HCT116 (cell line): ENCODE measurements around the gene SENP8. TPM values are rescaled to one million over a fixed set of nuclear protein-coding genes. Genes with fewer than 3 reads are reported as not detected.

ENCODE experiments used
- ATAC-seq: fragments of 200-7000 bp; cut with Tn5 transposase; 2 replicates; pipeline ENCODE4 v1.9.1; 2020; ENCODE audit warnings: mild to moderate bottlenecking, moderate library complexity
- BruUV-seq: library from RNA; stranded (reverse); fragments of 400-500 nt; replicated peaks from 2 replicates; lab custom pipeline; 2021; lab: Mats Ljungman, UMichigan
- CTCF ChIA-PET: fragments of 300-600 bp; sonication (Branson Sonifier 250); formaldehyde crosslinking; loops from one replicate; lab custom pipeline; 2021; ENCODE audit warnings: antibody characterized with exemption; lab: Charles Lee
- POLR2A ChIA-PET: fragments of 300-600, 350-600 bp; sonication (Branson Sonifier 250); formaldehyde crosslinking; loops from one replicate; lab custom pipeline; 2021; ENCODE audit warnings: antibody characterized with exemption; lab: Charles Lee
- RAD21 ChIA-PET, 2 experiments: fragments of 300-600 bp; sonication (Branson Sonifier 250); formaldehyde crosslinking; loops; one replicate each; lab custom pipeline; 2023; ENCODE audit warnings: low total read pairs in 2 of 2; ENCODE audit not compliant: uncharacterized antibody in 2 of 2, unreplicated experiment in 2 of 2, low non-redundant PET in 1 of 2; lab: Charles Lee
- DNase-seq: peaks from one replicate; pipeline ENCODE4 v3.0.0-alpha.2; 2010; ENCODE audit warnings: low read depth, low spot score
- H2AFZ ChIP-seq: fragments of 200-600 bp; shearing (Covaris generic), sonication (generic); 2 replicates; pipeline ENCODE4 v1.6.1; 2017; ENCODE audit warnings: low read depth, mixed run types, mixed read lengths, antibody characterized with exemption, low read length; ENCODE audit not compliant: poor library complexity, severe bottlenecking
- H3K27ac ChIP-seq: 2 replicates; pipeline ENCODE4 v1.5.1; 2012; ENCODE audit warnings: low read depth, low read length
- H3K27me3 ChIP-seq: fragments of 200-600 bp; sonication (generic); 2 replicates; pipeline ENCODE4 v1.6.1; 2016; ENCODE audit warnings: mixed run types, low read length, mixed read lengths; ENCODE audit not compliant: insufficient read depth
- H3K36me3 ChIP-seq, 2 experiments: fragments of 200-500 bp in 1 of 2; fragments of 200-600 bp in 1 of 2; sonication (Bioruptor generic) in 1 of 2; sonication (generic) in 1 of 2; 2 replicates each; pipeline versions ENCODE4 v1.5.1 to v1.6.1; 2014 to 2016; ENCODE audit warnings: low read length in 2 of 2, inconsistent platforms in 1 of 2, mixed read lengths in 1 of 2, mixed run types in 1 of 2; ENCODE audit not compliant: insufficient read depth in 2 of 2, control insufficient read depth in 1 of 2
- H3K4me1 ChIP-seq, 2 experiments: fragments of 200-600 bp in 1 of 2; sonication (generic) in 1 of 2; 2 replicates each; pipeline versions ENCODE4 v1.5.1 to v1.6.1; 2012 to 2017; ENCODE audit warnings: low read length in 2 of 2, inconsistent platforms in 1 of 2, mild to moderate bottlenecking in 1 of 2, mixed read lengths in 1 of 2, mixed run types in 1 of 2, moderate library complexity in 1 of 2; ENCODE audit not compliant: insufficient read depth in 2 of 2, control insufficient read depth in 1 of 2
- H3K4me2 ChIP-seq: fragments of 200-600 bp; sonication (generic); 2 replicates; pipeline ENCODE4 v1.6.1; 2017; ENCODE audit warnings: mixed run types, low read length, mixed read lengths
- H3K4me3 ChIP-seq, 2 experiments: fragments of 200-600 bp in 1 of 2; sonication (generic) in 1 of 2; replicated peaks in 1 of 2; 2 replicates each; pipeline ENCODE4 v1.5.1; 2011 to 2016; ENCODE audit warnings: low read length in 2 of 2, control low read depth in 1 of 2, low read depth in 1 of 2, mild to moderate bottlenecking in 1 of 2, mixed read lengths in 1 of 2, mixed run types in 1 of 2
- H3K79me2 ChIP-seq: fragments of 200-600 bp; sonication (generic); 2 replicates; pipeline ENCODE4 v1.6.1; 2017; ENCODE audit warnings: mild to moderate bottlenecking, mixed run types, low read length, moderate library complexity, mixed read lengths; ENCODE audit not compliant: insufficient read depth
- H3K9ac ChIP-seq: fragments of 200-600 bp; sonication (generic); 2 replicates; pipeline ENCODE4 v1.6.1; 2016; ENCODE audit warnings: low read length, mixed read lengths
- H3K9me2 ChIP-seq: fragments of 200-600 bp; sonication (generic), shearing (Covaris generic); 2 replicates; pipeline ENCODE4 v1.6.1; 2017; ENCODE audit warnings: mixed run types, mild to moderate bottlenecking, moderate library complexity; ENCODE audit not compliant: insufficient read depth
- H3K9me3 ChIP-seq, 2 experiments: fragments of 200-500 bp in 1 of 2; fragments of 200-600 bp in 1 of 2; sonication (Bioruptor generic) in 1 of 2; sonication (generic) in 1 of 2; 2 replicates each; pipeline ENCODE4 v1.6.1; 2014 to 2017; ENCODE audit warnings: low read length in 2 of 2, mixed read lengths in 2 of 2, inconsistent platforms in 1 of 2, low read depth in 1 of 2, mild to moderate bottlenecking in 1 of 2, mixed run types in 1 of 2, moderate library complexity in 1 of 2; ENCODE audit not compliant: control insufficient read depth in 1 of 2, insufficient read depth in 1 of 2
- H4K20me1 ChIP-seq: fragments of 200-600 bp; sonication (generic), shearing (Covaris generic); 2 replicates; pipeline ENCODE4 v1.6.1; 2017; ENCODE audit warnings: mixed run types, mild to moderate bottlenecking, moderate library complexity; ENCODE audit not compliant: insufficient read depth
- CBX3 ChIP-seq: IDR thresholded peaks from 2 replicates; pipeline ENCODE4 v1.6.1; 2012; ENCODE audit warnings: low read depth
- EGR1 ChIP-seq: IDR thresholded peaks from 2 replicates; pipeline ENCODE4 v1.6.1; 2012; ENCODE audit warnings: low read depth
- ELF1 ChIP-seq: IDR thresholded peaks from 2 replicates; pipeline ENCODE4 v1.6.1; 2012; ENCODE audit warnings: low read depth, borderline replicate concordance
- JUND ChIP-seq: IDR thresholded peaks from 2 replicates; pipeline ENCODE4 v1.6.1; 2012
- POLR2AphosphoS5 ChIP-seq: IDR thresholded peaks from 2 replicates; pipeline ENCODE4 v1.6.1; 2011; ENCODE audit warnings: mild to moderate bottlenecking, low read depth, low read length, moderate library complexity
- RAD21 ChIP-seq: IDR thresholded peaks from 2 replicates; pipeline ENCODE4 v1.6.1; 2012; ENCODE audit warnings: low read depth, mild to moderate bottlenecking
- SIN3A ChIP-seq: IDR thresholded peaks from 2 replicates; pipeline ENCODE4 v1.6.1; 2012; ENCODE audit warnings: low read depth
- SP1 ChIP-seq: IDR thresholded peaks from 2 replicates; pipeline ENCODE4 v1.6.1; 2012; ENCODE audit warnings: low read depth
- SRF ChIP-seq: IDR thresholded peaks from 2 replicates; pipeline ENCODE4 v1.6.1; 2012; ENCODE audit warnings: low read depth
- TCF7L2 ChIP-seq: IDR thresholded peaks from 2 replicates; pipeline ENCODE4 v1.7.0; 2011; ENCODE audit warnings: borderline replicate concordance, inconsistent platforms; ENCODE audit not compliant: insufficient read depth, insufficient read length; ENCODE audit errors: extremely low read depth
- YY1 ChIP-seq: IDR thresholded peaks from 2 replicates; pipeline ENCODE4 v1.6.1; 2011; ENCODE audit warnings: low read length, low read depth, moderate library complexity, mild to moderate bottlenecking; ENCODE audit not compliant: insufficient replicate concordance; ENCODE audit errors: extremely low read depth
- ZFX ChIP-seq: fragments of 450-650 bp; IDR thresholded peaks from 2 replicates; pipeline ENCODE4 v1.6.1; 2017
- intact Hi-C: fragments of 100-400 bp; cut with micrococcal nuclease; formaldehyde crosslinking; loops from 2 replicates; pipeline ENCODE4 v1.10.0; 2022
- total RNA-seq: library from RNA; stranded (reverse); gene quantifications from one replicate; pipeline ENCODE4 v1.2.1, GENCODE V29; 2021; ENCODE audit not compliant: unreplicated experiment
- TF ChIP-seq, protein P1 (sequence below), 3 experiments: fragments of 200-600 bp in 1 of 3; sonication (generic) in 1 of 3; IDR thresholded peaks in 2 of 3; conservative IDR thresholded peaks in 1 of 3; 2 replicates each; pipeline ENCODE4 v1.5.1; 2012 to 2017; ENCODE audit warnings: low read depth in 2 of 3, low read length in 2 of 3, antibody characterized with exemption in 1 of 3, borderline replicate concordance in 1 of 3, control low read depth in 1 of 3, mild to moderate bottlenecking in 1 of 3, mixed read lengths in 1 of 3, mixed run types in 1 of 3, moderate library complexity in 1 of 3; ENCODE audit not compliant: insufficient read depth in 1 of 3
- TF ChIP-seq, protein P2 (sequence below): IDR thresholded peaks from 2 replicates; pipeline ENCODE4 v1.6.1; 2011; ENCODE audit warnings: mild to moderate bottlenecking, low read length, moderate library complexity; ENCODE audit not compliant: insufficient replicate concordance; ENCODE audit errors: extremely low read depth
- TF ChIP-seq, protein P3 (sequence below): IDR thresholded peaks from 2 replicates; pipeline ENCODE4 v1.6.1; 2012; ENCODE audit warnings: low read depth

The SENP8 gene
- total RNA-seq, 1 experiment from 2014 or later, result 3.8 TPM

DNA sequence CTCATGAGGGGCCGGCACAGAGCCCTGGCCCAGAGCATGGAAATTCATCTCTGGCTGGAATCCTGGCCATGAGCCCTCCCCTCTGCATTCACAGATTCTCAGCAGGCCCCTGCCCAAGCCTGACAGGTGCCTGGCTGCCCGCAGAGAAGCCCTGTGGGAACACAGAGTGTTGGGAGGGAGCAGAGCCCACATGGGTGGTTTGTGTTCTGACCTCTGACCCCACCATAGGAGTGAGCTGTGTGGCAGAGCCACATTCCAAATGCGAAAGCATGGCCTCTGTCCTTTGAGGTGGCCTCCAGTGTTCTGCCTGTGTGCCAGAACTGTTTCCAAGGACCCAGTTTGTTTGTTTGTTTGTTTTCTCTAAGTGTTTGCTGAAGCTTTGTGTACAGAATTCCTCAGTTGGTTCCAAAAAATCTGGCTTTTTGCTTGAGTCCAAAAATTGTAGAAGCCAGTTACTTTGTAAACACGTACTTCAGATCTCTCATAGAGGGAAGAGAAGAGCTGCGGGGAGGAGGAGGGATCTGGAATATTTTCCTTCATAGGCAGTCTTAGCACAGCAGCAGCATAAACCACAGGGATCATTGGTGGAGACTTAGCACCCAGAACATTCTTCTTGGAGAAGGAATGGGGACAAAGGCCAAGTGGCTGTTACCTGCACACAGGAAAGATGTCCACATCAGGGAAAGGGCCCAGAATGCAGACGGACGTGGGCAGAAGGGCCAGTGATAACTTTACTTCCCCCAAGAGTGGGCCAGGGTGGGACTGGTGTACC, 43.3 kb downstream of the SENP8 start:
- no peaks in the 10 kb centered on the region for H3K27me3 ChIP-seq
- no peak for ATAC-seq
- no peaks in the 10 kb centered on the region for H3K79me2 ChIP-seq
- H2AFZ ChIP-seq, result no peak overlapping the region
- H3K4me3 ChIP-seq, result no peak overlapping the region
- no peak for DNase-seq
- no peak overlapping the region for H3K4me2 ChIP-seq
- no peaks in the 10 kb centered on the region for H4K20me1 ChIP-seq
- CTCF ChIA-PET, result no interaction called here
- RAD21 ChIA-PET, result no interaction called here
- no peaks in the 10 kb centered on the region for H3K9me2 ChIP-seq
- no TSS peak for BruUV-seq
- H3K9ac ChIP-seq, result no peak overlapping the region
- H3K4me1 ChIP-seq, result no peaks in the 10 kb centered on the region
- no peaks in the 10 kb centered on the region for H3K9me3 ChIP-seq
- H3K27ac ChIP-seq, result no peak overlapping the region
- TF ChIP-seq SP1 (no peak), POLR2AphosphoS5 (no peak), RAD21 (no peak), JUND (no peak), ELF1 (no peak), CBX3 (no peak), TCF7L2 (no peak), ZFX (no peak), SIN3A (no peak), SRF (no peak), EGR1 (no peak), YY1 (no peak)
- TF ChIP-seq, protein P1, sequence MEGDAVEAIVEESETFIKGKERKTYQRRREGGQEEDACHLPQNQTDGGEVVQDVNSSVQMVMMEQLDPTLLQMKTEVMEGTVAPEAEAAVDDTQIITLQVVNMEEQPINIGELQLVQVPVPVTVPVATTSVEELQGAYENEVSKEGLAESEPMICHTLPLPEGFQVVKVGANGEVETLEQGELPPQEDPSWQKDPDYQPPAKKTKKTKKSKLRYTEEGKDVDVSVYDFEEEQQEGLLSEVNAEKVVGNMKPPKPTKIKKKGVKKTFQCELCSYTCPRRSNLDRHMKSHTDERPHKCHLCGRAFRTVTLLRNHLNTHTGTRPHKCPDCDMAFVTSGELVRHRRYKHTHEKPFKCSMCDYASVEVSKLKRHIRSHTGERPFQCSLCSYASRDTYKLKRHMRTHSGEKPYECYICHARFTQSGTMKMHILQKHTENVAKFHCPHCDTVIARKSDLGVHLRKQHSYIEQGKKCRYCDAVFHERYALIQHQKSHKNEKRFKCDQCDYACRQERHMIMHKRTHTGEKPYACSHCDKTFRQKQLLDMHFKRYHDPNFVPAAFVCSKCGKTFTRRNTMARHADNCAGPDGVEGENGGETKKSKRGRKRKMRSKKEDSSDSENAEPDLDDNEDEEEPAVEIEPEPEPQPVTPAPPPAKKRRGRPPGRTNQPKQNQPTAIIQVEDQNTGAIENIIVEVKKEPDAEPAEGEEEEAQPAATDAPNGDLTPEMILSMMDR (IDR thresholded peaks at IDR 0.05 in 2 of 3, conservative IDR thresholded peaks at IDR 0.05 in 1 of 3; ENCODE audit: borderline replicate concordance in 1 of 3, insufficient read depth in 1 of 3, low read depth in 2 of 3, low read length in 2 of 3), result no peak
- TF ChIP-seq, protein P2, sequence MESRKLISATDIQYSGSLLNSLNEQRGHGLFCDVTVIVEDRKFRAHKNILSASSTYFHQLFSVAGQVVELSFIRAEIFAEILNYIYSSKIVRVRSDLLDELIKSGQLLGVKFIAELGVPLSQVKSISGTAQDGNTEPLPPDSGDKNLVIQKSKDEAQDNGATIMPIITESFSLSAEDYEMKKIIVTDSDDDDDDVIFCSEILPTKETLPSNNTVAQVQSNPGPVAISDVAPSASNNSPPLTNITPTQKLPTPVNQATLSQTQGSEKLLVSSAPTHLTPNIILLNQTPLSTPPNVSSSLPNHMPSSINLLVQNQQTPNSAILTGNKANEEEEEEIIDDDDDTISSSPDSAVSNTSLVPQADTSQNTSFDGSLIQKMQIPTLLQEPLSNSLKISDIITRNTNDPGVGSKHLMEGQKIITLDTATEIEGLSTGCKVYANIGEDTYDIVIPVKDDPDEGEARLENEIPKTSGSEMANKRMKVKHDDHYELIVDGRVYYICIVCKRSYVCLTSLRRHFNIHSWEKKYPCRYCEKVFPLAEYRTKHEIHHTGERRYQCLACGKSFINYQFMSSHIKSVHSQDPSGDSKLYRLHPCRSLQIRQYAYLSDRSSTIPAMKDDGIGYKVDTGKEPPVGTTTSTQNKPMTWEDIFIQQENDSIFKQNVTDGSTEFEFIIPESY, result no peak
- TF ChIP-seq, protein P3, sequence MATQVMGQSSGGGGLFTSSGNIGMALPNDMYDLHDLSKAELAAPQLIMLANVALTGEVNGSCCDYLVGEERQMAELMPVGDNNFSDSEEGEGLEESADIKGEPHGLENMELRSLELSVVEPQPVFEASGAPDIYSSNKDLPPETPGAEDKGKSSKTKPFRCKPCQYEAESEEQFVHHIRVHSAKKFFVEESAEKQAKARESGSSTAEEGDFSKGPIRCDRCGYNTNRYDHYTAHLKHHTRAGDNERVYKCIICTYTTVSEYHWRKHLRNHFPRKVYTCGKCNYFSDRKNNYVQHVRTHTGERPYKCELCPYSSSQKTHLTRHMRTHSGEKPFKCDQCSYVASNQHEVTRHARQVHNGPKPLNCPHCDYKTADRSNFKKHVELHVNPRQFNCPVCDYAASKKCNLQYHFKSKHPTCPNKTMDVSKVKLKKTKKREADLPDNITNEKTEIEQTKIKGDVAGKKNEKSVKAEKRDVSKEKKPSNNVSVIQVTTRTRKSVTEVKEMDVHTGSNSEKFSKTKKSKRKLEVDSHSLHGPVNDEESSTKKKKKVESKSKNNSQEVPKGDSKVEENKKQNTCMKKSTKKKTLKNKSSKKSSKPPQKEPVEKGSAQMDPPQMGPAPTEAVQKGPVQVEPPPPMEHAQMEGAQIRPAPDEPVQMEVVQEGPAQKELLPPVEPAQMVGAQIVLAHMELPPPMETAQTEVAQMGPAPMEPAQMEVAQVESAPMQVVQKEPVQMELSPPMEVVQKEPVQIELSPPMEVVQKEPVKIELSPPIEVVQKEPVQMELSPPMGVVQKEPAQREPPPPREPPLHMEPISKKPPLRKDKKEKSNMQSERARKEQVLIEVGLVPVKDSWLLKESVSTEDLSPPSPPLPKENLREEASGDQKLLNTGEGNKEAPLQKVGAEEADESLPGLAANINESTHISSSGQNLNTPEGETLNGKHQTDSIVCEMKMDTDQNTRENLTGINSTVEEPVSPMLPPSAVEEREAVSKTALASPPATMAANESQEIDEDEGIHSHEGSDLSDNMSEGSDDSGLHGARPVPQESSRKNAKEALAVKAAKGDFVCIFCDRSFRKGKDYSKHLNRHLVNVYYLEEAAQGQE, result no peak
- intact Hi-C loops, result no loop called here
- POLR2A ChIA-PET, result no interaction called here
- H3K36me3 ChIP-seq, result no peaks in the 10 kb centered on the region
